Measurements from ENCODE around the gene EDN3. TPM values are rescaled to one million over a fixed set of nuclear protein-coding genes. Genes with fewer than 3 reads are reported as not detected.
"Not testable (repeated sequence)": the region's sequence is repeated elsewhere in the genome, so short reads cannot be mapped to it uniquely, and the experiment has no call there.

The EDN3 gene
- polyA plus RNA-seq, 4 donors = 5.3 to 8.7 (median 6.0) TPM

- DNase-seq (ENCODE audit: low read depth in 4 of 4, low spot score in 3 of 4) = no peak
Observed at GRCh38 chr20:59334651-59335300, 34.4 kb downstream of the EDN3 start.

DNA sequence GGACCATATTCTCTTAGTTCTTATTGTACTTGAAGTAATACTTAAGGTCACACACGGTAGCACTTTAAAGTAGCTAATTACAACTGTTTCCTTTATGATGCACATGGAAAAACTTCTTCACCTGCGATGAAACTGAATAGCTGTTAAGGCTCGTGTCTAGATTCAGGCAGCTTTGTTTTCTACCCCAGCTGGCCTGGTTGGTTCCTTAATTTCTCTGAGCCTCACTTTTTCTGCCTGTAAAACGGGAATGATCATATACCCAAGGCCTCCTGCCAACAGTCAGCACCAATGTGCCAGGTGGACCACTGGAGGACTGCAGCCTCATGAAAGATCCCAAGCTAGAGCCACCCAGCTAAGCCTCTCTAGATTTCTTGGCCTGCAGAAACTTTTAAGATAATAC lies 35.0 kb downstream of the EDN3 start:
- no peak for DNase-seq (ENCODE audit: low read depth in 4 of 4, low spot score in 3 of 4)

GRCh38 chr20:59336540-59336939 lies 36.1 kb downstream of the EDN3 start:
- DNase-seq (ENCODE audit: low read depth in 4 of 4, low spot score in 3 of 4) = no peak

- not testable (repeated sequence) for DNase-seq (ENCODE audit: low read depth in 4 of 4, low spot score in 3 of 4)
Observed at GRCh38 chr20:59338444-59338843, 38.0 kb downstream of the EDN3 start.

- DNase-seq (ENCODE audit: low read depth in 4 of 4, low spot score in 3 of 4) = no peak
Observed at GRCh38 chr20:59340201-59340885, 39.9 kb downstream of the EDN3 start.

DNA sequence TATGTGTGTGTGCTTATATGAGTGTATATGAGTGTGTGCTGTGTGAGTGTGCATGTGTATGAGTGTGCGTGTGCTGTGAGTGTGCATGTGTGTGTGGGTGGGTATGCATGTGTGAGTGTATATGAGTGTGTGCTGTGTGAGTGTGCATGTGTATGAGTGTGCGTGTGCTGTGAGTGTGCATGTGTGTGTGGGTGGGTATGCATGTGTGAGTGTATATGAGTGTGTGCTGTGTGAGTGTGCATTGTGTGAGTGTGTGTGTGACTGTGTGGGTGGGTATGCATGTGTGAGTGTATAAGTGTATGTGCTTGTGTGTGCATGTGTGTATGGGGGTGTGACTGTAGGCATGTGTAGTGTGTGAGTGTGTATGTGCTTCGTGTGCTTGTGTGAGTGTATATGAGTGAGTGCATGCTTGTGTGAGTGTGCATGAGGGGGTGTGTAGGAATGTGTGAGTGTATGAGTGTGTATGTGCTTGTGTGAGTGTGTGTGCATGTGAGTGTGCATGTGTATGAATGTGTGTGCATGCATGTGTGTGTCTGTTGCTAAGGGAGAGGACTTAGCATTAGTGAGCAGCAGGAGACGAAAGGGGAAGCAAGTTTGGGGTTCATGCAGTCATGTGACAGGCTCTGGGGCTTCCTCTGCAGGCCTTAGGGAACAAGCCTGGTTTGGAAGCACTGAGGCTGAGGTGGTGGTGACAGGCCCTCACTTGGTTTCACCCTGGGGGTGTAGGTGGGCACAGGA lies 41.0 kb downstream of the EDN3 start:
- not testable (repeated sequence) for DNase-seq (ENCODE audit: low read depth in 4 of 4, low spot score in 3 of 4)

DNA sequence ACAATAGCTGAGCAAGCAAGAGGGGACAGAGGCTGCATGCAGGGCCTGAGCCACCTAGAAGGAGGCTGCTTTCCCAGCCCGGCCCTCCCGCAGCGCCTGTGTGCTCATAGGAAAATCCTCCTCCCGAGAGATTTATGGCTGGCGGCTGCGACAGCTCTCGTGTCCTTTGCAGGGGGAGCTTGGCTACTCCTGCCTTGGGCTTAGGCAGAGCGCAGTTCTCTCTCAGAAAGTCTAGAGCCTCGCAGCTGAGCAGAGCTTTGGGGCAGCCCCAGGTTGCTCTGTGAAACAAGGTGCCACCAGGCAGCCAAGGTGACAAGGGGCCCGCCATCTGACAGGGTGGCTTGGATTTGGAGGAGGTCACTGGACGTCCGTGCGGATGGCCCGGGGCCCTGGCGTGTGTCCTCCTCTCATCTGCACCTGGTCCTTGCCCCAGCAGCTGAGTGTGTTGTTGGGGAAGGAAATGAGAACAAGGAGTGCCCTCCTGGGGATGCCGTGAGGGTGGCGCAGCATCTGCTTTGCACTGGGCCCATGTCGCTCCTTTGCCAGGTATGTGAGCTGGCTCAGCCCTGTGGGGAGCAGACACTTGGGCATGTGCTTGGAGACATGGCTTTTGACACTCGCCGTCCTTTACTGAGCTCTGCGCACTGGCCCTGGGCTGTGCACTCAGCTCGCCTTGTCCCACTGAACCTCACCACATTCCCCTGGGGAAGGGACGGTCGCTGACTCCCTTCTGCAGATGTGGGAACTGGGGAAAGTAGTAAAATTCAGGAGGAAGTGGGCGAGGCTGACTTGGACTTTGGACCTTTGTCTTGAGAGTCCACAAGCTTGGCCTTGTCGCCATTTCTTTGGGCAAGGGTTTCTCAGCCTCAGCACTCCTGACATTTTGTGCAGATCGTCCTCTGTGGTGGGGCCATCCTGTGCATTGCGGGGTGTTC lies 41.9 kb downstream of the EDN3 start:
- DNase-seq (ENCODE audit: low read depth in 4 of 4, low spot score in 3 of 4) = peak; percentile 54 to 70 (median 56)

DNA sequence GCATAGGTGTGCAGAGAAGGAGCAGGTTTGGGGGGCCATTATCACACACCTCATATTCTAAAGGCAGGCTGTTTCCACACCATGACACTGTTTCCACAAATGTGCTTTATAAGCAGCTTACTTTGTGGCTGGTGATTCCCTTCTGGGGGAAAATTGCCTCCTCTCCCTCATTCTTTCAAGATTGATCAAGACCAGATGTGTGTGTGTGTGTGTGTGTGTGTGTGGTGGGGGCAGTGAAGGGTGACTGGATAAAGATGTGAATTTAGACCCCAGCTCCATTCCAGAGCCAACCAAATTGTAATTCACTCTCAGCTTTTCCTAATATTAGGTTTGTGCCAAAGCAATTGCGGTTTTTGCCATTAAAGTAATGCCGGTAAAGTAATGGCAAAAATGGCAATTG lies 45.6 kb downstream of the EDN3 start:
- no peak for DNase-seq (ENCODE audit: low read depth in 4 of 4, low spot score in 3 of 4)

DNA sequence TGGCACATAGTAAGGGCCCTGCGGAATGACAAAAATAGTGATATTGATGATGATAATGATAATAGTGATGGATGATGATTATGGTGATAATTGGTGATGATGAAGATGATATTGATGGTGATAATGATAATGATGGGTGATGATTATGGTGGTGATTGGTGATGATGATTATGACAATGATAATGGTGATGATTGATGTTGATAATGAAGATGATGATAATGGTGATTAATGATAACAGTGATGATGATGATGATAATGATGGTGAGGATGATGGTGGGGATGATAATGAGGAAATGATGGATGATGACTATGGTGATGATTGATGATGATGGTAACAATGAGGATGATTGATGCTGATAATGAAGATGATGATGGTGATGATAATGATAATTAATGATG lies 48.9 kb downstream of the EDN3 start:
- no peak for DNase-seq (ENCODE audit: low read depth in 4 of 4, low spot score in 3 of 4)

GRCh38 chr20:59350330-59351156 lies 50.1 kb downstream of the EDN3 start:
- no peak for DNase-seq (ENCODE audit: low read depth in 4 of 4, low spot score in 3 of 4)

- no peak for DNase-seq (ENCODE audit: low read depth in 4 of 4, low spot score in 3 of 4)
Observed at GRCh38 chr20:59351157-59352040, 51.0 kb downstream of the EDN3 start.

DNA sequence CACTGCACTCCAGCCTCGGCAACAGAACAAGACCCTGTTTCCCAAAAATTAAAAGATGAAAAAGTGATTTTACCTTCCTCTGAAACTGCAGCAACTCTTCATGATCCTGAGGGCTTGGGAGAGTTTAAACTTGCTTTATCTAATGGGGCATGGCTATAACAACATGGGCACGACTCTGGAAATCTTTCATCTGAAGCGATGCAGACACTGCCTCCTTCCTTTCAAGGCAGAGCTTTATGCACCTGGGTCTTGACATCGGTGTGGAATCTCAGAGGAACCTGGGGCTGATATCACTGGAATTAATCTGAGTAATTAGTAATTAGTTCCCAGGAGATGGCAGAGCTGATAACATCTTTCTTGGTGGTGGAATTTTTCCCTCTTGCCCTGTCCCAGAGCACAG lies 52.1 kb downstream of the EDN3 start:
- peak in 1 of 4 donors; percentile 42 for DNase-seq (ENCODE audit: low read depth in 4 of 4, low spot score in 3 of 4)

GRCh38 chr20:59352990-59353389 lies 52.6 kb downstream of the EDN3 start:
- DNase-seq (ENCODE audit: low read depth in 4 of 4, low spot score in 3 of 4) = no peak

GRCh38 chr20:59354460-59354859 lies 54.0 kb downstream of the EDN3 start:
- DNase-seq (ENCODE audit: low read depth in 4 of 4, low spot score in 3 of 4) = no peak

GRCh38 chr20:59355242-59355641 lies 54.8 kb downstream of the EDN3 start:
- DNase-seq (ENCODE audit: low read depth in 4 of 4, low spot score in 3 of 4) = no peak

- no peak for DNase-seq (ENCODE audit: low read depth in 4 of 4, low spot score in 3 of 4)
Observed at GRCh38 chr20:59356662-59357165, 56.3 kb downstream of the EDN3 start.

- not testable (repeated sequence) for DNase-seq (ENCODE audit: low read depth in 4 of 4, low spot score in 3 of 4)
Observed at GRCh38 chr20:59358793-59359192, 58.4 kb downstream of the EDN3 start.

DNA sequence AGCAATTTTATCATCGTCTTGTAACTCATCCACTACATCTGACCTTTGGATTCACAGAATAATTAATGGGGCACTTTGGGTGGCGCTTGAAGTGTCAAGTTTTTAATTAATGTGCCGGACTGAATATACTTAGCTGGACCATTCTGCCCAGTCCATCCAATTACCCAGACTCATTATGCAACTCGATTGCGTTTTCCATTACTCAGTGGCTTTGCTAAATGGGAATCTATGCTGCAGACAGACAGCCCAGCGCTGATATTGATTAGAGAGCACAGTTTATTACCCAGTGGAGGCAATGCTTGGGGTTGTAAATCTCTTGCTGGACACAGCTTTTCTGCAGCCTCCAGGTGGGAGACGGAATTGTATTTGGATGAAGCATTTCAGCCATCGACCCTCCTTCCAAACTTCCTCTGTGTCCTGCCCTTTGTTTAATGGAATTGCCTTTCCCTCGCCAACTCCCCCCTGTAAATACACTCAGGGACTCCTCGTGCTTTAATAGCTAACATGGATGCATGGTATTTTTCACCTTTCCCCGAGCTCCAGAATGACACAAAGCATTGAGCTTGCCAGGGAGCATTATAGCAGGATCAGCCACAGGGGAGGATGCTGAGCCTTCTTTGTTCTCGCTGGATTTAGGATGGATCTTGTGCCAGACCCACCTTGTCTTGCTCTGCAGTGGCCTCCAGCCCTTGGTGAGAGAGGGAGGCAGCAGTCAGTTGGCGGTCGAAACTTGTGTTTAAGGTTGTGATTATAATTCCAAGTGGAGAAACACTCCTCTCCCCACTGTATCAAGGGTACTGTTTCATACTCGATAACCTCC lies 59.7 kb downstream of the EDN3 start:
- DNase-seq (ENCODE audit: low read depth in 4 of 4, low spot score in 3 of 4) = no peak

Data from left renal pelvis (tissue), 4 donors.